Stimulated activated CD8-positive, alpha-beta memory T cell treated with anti-CD3 and anti-CD28 coated beads, Interleukin-7, amount 100 ng/mL, for 4 hours (primary cell): ENCODE measurements around the gene KCNN3.

Experiments used
- DNase-seq, 2 donors: peaks; one replicate each; pipeline ENCODE4 v3.0.0-alpha.2; 2020; ENCODE audit warnings: low read depth in 2 of 2

Gene KCNN3

GRCh38 chr1:154860156-154860870 lies 9.8 kb downstream of the KCNN3 start:
- no peak for DNase-seq

DNA sequence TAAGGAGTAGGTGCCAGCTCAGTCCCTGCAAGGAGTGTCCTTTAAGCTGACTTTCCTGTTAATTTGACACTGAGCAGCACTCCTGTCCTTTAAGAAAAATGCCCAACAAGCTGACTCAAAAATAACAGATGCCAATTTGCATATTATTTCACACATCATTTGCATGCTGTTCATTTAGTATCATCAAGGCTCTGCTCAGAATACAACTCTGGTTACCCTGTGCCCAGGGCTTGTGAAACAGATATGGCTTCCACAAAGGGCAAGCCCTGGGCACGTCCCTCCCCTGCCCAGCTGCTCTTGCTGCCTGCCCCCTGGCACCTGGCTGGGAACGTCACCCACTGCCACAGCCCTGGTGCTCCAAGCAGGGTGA lies 10.3 kb downstream of the KCNN3 start:
- no peak for DNase-seq

GRCh38 chr1:154859151-154859785 lies 10.8 kb downstream of the KCNN3 start:
- DNase-seq = no peak

DNA sequence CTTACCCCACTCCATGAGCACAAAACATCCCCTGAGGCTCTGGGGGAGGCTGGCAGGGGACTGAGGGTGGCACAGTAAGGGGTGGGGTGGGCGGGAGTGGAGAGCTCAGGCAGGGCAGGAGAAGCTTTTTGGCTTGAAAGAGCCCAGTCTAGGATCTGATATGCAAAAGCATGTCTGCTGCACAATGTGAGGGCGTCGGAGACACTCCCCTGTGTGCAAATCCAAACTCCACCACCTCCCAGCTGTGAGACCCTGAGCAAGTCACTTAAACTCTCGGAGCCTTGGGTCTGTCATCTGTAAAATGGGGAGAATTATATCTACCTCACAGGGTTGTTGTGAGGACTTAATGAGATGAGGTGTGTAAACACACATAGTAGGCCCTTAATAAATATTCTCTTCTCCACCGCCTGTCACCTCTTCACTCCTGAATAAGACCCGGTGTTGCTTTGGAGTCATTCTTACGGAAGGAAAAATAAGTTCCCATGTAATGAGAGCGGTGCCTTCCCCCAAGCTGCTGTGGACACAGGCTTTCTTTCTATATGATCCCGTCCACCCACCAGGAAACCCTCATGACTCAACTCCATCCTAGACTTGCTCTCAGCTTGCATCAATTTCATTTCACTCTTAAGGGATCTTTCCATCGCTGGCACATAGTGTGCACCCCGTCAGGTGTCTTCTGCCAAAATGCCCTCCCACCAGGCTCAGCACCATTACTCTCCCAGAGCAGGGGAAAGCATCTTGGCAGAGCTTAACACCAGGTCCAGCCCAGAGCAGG lies 12.5 kb downstream of the KCNN3 start:
- no peak for DNase-seq

- no peak for DNase-seq
Measured at GRCh38 chr1:154857022-154857421, 13.1 kb downstream of the KCNN3 start.

DNA sequence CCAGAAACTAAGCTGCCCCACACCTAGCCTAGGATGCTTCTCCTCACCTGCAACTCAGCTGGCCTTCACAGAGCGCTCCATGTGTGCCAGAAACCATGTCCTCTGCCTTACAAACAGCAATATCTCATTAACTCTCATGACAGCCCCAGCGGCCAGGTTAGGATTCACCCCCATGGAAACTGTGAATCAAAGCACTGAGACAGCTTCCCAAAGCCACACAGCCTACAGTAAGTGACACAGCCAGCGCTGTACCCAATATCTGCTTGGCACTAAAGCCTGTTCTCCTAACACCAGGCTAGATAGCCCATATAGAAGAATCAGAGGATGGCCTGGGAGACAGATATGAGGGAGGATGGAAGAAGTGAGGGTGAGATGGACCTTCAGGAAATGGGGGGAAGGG lies 13.5 kb downstream of the KCNN3 start:
- DNase-seq = no peak

- no peak for DNase-seq
Measured at GRCh38 chr1:154856049-154856448, 14.0 kb downstream of the KCNN3 start.

GRCh38 chr1:154855186-154855851 lies 14.8 kb downstream of the KCNN3 start:
- DNase-seq = no peak

GRCh38 chr1:154852845-154853244 lies 17.2 kb downstream of the KCNN3 start:
- DNase-seq = no peak

DNA sequence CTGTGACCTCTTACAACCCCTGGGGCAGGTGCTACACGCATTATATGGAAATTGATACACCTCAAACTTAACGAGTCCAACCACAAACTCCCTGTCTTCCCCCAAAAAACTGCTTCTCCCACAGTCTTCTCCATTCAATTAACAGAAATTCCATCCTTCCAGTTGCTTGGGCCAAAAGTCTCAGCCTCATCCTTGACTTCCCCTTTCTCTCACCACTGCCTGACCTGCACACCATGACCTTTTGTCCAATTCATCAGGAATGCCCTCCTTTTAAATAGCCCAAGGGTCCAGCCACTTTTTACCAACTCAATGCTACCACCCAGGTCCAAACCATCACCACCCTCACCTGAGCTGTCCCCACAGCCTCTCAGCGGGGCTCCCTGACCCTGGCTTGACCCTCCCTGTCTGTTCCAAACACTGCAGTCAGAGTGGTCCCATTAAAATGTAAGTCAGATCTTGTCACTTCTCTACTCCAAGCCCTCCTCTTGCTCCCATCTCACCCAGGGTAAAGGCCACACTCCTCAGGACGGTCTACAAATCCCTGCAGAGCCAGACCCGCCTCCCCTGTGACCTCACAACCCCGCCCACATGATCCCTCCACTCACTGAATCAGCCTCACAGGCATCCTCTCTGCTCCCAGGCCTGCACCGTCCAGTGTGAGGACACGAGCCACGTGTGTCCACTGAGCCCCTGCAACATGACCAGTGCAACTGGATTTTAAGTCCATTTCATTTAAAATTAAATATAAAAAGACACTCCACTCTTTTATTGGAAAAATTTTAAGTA lies 18.5 kb downstream of the KCNN3 start:
- no peak for DNase-seq

DNA sequence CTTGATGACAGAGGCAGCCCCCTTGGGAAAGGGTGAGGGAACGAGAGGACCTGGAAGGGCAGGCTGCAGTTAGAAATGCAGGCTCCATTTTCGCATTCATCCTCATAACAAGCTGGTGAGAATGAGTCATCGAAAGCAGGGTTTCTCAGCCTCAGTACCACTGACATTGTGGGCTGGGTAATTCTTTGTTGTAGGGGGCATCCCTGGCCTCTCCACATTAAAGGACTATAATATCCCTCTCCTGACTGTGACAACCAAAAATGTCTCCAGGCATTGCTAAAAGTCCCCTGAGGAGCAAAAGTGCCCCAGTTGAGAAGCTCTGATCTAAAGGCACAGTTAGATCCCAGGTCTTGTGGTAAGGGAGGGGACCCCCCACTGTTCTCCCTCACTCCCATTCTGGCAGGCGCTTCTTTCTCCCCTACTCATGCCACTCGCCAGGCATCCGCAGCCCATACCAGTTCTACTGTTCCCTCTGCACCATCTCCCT lies 20.4 kb downstream of the KCNN3 start:
- no peak for DNase-seq

- DNase-seq = no peak
Measured at GRCh38 chr1:154848983-154849382, 21.1 kb downstream of the KCNN3 start.

DNA sequence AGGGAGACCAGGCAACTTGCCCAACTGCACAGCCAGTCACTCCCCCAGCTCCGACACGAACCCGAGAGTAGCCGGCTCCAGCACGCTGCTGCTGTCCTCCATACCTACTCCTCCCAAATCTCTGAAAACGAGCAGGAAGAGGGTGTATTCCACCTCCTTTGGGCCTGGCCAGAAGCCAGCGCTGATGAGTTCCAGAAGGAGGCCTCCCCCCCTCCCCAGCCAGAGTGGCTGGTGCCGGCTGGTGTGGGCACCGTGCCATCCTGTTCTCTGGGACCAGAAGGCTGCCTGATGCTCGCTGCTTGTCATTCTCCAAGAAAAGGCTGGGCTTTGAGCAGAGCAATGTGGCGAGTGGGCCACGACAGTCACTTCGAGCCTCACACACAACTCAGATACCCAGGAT lies 22.2 kb downstream of the KCNN3 start:
- DNase-seq = no peak

- no peak for DNase-seq
Measured at GRCh38 chr1:154846565-154847442, 23.3 kb downstream of the KCNN3 start.

DNA sequence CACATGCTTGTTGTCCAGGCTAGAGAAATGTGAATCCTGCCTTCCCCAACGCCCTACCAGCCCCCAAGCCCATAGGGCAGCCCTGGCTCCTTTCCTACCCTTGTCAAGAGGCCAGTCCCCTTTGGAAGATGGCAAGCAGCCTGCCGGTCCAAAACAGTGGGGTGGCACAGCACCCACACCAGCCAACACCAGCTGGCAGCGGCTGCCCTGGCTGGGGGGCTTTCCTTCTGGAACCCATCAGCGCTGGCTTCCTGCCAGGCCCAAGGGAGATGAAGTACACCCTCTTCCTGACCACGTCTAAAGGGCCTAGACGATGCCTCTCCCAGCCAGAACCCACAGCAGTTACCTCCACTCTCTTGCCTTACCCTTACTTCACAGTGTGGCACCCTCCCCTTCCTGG lies 24.2 kb downstream of the KCNN3 start:
- no peak for DNase-seq

GRCh38 chr1:154845174-154845573 lies 24.9 kb downstream of the KCNN3 start:
- DNase-seq = no peak

GRCh38 chr1:154844297-154844681 lies 25.8 kb downstream of the KCNN3 start:
- no peak for DNase-seq

DNA sequence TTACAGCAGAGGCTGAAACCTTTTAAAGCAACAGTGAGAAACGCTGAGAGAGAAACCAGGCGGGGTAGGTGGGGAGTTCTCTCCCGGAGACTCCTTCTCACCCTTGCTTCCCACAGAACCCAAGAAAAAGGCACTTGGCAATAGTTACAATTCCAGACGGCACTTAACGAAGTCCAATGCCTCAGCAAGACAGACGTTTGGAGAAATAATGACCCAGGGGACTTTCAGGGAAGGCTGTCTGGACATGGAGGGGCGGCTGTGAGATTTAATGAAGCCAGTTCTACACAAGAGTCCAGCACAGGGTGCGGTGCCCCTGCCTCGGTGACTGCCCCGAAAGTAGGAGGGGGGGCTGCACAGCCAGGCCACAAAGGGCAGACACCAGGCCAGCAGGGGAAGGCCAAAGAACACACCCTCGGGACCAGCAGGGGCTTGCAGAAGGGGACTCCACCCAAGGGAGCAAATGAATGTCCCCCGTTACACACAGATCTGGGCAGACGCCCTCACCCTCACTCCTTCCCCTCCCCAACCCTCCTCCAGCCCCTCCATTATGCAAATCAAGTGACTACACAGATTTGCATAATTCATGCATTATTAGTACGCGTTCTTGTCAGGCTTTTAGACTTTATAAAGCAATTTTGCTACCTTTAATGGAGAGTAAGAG lies 26.3 kb downstream of the KCNN3 start:
- no peak for DNase-seq

DNA sequence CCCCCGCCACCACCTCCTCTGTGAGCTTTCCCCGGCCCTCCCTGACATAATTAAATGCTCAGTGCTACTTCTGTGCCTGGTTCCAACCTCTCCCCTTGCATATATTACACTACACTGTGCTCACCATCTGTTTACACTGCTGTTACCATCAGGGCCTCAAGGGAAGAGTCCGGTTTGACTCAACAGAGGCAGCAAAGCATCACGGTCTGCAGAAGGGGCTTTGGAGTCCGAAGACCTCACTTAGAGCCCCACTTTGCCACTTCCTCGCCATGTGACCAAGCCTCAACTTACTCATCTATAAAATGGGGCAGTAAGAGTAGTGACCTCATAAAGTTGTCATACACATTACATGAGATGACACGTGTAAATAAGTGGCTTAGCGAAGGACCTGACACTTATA lies 27.4 kb downstream of the KCNN3 start:
- no peak for DNase-seq

- DNase-seq = no peak
Measured at GRCh38 chr1:154841384-154841783, 28.7 kb downstream of the KCNN3 start.
